Fibroblast of mammary gland (primary cell): ENCODE results near the gene KRT34.
"Not testable (repeated sequence)": the region's sequence is repeated elsewhere in the genome, so short reads cannot be mapped to it uniquely, and the experiment has no call there.

Source experiments
- DNase-seq: peaks from one replicate; pipeline ENCODE4 v3.0.0-alpha.2; 2010; ENCODE audit warnings: low read depth
- H3K4me3 ChIP-seq: 2 replicates; pipeline ENCODE4 v1.5.1; 2011; ENCODE audit warnings: low read depth, mild to moderate bottlenecking, low read length, moderate library complexity; ENCODE audit not compliant: control insufficient read depth
- CTCF ChIP-seq: conservative IDR thresholded peaks from 2 replicates; pipeline ENCODE4 v1.5.1; 2011; ENCODE audit warnings: low read depth, low read length, inconsistent platforms; ENCODE audit not compliant: control insufficient read depth, insufficient read depth

Gene KRT34

GRCh38 chr17:41381943-41382342 is at the start of gene KRT34:
Gene KRT34 (minus strand): TSS chr17:41382306. CDS start chr17:41382246, 60 bp downstream.
- DNase-seq, H3K4me3 ChIP-seq: not testable (repeated sequence)

GRCh38 chr17:41430376-41430775 is 48.3 kb upstream of the KRT34 start:
- DNase-seq = not testable (repeated sequence)

GRCh38 chr17:41429667-41430066 is 47.6 kb upstream of the KRT34 start:
- no peak for TF ChIP-seq CTCF
- H3K4me3 ChIP-seq = no peak overlapping the region
- no peak for DNase-seq

More at GRCh38 chr17:41430376-41430775, 48.3 kb upstream of the KRT34 start:
- H3K4me3 ChIP-seq = not testable (repeated sequence)

GRCh38 chr17:41428591-41429291 is 46.6 kb upstream of the KRT34 start:
- TF ChIP-seq CTCF = no peak
- H3K4me3 ChIP-seq = no peak overlapping the region
- DNase-seq = peak; percentile 43

GRCh38 chr17:41424111-41424635 is 42.1 kb upstream of the KRT34 start, which contains the start of gene KRT37:
Gene KRT37 (minus strand): TSS chr17:41424585. CDS start chr17:41424523, 62 bp downstream.
- no peak for TF ChIP-seq CTCF
- no peak within 1 kb of the TSS for H3K4me3 ChIP-seq
- no peak for DNase-seq

- not testable (repeated sequence) for H3K4me3 ChIP-seq, DNase-seq
These were observed 40.5 kb upstream of the KRT34 start for GRCh38 chr17:41422586-41422985.

GRCh38 chr17:41421617-41422016 is 39.5 kb upstream of the KRT34 start:
- H3K4me3 ChIP-seq = no peak overlapping the region
- no peak for DNase-seq
- TF ChIP-seq CTCF = no peak

- H3K4me3 ChIP-seq = no peak overlapping the region
- no peak for TF ChIP-seq CTCF
- DNase-seq = peak; percentile 37
These were observed 39.0 kb upstream of the KRT34 start for GRCh38 chr17:41421116-41421515.
